Endothelial cell (in vitro differentiated cells): ENCODE data around the gene NXPH3. TPM values are rescaled to one million over a fixed set of nuclear protein-coding genes. Genes with fewer than 3 reads are reported as not detected.

ENCODE experiments used
- DNase-seq: peaks from one replicate; pipeline ENCODE4 v3.0.0; 2021; ENCODE audit warnings: low spot score
- H3K27ac Mint-ChIP-seq: one replicate; pipeline ENCODE4 v1.8.0; 2021; ENCODE audit warnings: mixed read lengths, inconsistent platforms; ENCODE audit not compliant: unreplicated experiment
- H3K27me3 Mint-ChIP-seq: one replicate; pipeline ENCODE4 v1.8.0; 2021; ENCODE audit warnings: mild to moderate bottlenecking, moderate library complexity, mixed read lengths, inconsistent platforms; ENCODE audit not compliant: unreplicated experiment
- H3K36me3 Mint-ChIP-seq: one replicate; pipeline ENCODE4 v1.8.0; 2021; ENCODE audit warnings: mild to moderate bottlenecking, low read depth, mixed read lengths, inconsistent platforms; ENCODE audit not compliant: unreplicated experiment
- H3K4me1 Mint-ChIP-seq: one replicate; pipeline ENCODE4 v1.8.0; 2021; ENCODE audit warnings: mild to moderate bottlenecking, mixed read lengths, inconsistent platforms; ENCODE audit not compliant: unreplicated experiment
- H3K4me3 Mint-ChIP-seq: one replicate; pipeline ENCODE4 v1.8.0; 2021; ENCODE audit warnings: mild to moderate bottlenecking, mixed read lengths, inconsistent platforms; ENCODE audit not compliant: unreplicated experiment
- H3K9me3 Mint-ChIP-seq: one replicate; pipeline ENCODE4 v1.8.0; 2021; ENCODE audit warnings: mixed read lengths, inconsistent platforms; ENCODE audit not compliant: unreplicated experiment
- CTCF ChIP-seq: fragments of 200-600 bp; sonication (generic); IDR thresholded peaks from one replicate; pipeline ENCODE4 v1.5.0; 2021; ENCODE audit warnings: antibody characterized with exemption; ENCODE audit not compliant: unreplicated experiment
- total RNA-seq: library from RNA; stranded (reverse); fragmentation: NEBNext Ultra II Directional; extraction: Animal tissue kit (Norgen Biotek cat#: 25700); gene quantifications from one replicate; pipeline ENCODE4 v1.2.1, GENCODE V29; 2021; ENCODE audit not compliant: unreplicated experiment

The NXPH3 gene
- total RNA-seq, 1 donor from 2014 or later: 6.6 TPM

GRCh38 chr17:49579522-49579921 lies 3.9 kb downstream of the NXPH3 start:
- no peak for TF ChIP-seq CTCF
- no peak overlapping the region for H3K4me3 Mint-ChIP-seq
- DNase-seq: no peak
- no peaks in the 10 kb centered on the region for H3K36me3 Mint-ChIP-seq
- H3K27ac Mint-ChIP-seq: no peak overlapping the region
- no peaks in the 10 kb centered on the region for H3K9me3 Mint-ChIP-seq
- H3K27me3 Mint-ChIP-seq: peaks cover 21% of the 10 kb centered on the region
- H3K4me1 Mint-ChIP-seq: peaks cover 6% of the 10 kb centered on the region

GRCh38 chr17:49580055-49580721 lies 4.5 kb downstream of the NXPH3 start:
- H3K4me3 Mint-ChIP-seq: no peak overlapping the region
- DNase-seq: no peak
- TF ChIP-seq CTCF: no peak
- H3K9me3 Mint-ChIP-seq: no peaks in the 10 kb centered on the region
- no peaks in the 10 kb centered on the region for H3K36me3 Mint-ChIP-seq
- no peak overlapping the region for H3K27ac Mint-ChIP-seq
- H3K27me3 Mint-ChIP-seq: peaks cover 22% of the 10 kb centered on the region
- peaks cover 6% of the 10 kb centered on the region for H3K4me1 Mint-ChIP-seq

- no peaks in the 10 kb centered on the region for H3K36me3 Mint-ChIP-seq
- no peaks in the 10 kb centered on the region for H3K9me3 Mint-ChIP-seq
Observed at GRCh38 chr17:49580981-49581647, 5.4 kb downstream of the NXPH3 start.

GRCh38 chr17:49581648-49581998 lies 6.0 kb downstream of the NXPH3 start:
- Mint-ChIP-seq H3K4me3 (no peak overlapping the region), H3K27ac (no peak overlapping the region), H3K9me3 (no peaks in the 10 kb centered on the region), H3K4me1 (peaks cover 6% of the 10 kb centered on the region), H3K27me3 (peaks cover 21% of the 10 kb centered on the region), H3K36me3 (no peaks in the 10 kb centered on the region)
- DNase-seq: no peak
- no peak for TF ChIP-seq CTCF

More at GRCh38 chr17:49580981-49581647, 5.4 kb downstream of the NXPH3 start:
- Mint-ChIP-seq H3K4me1 (peaks cover 6% of the 10 kb centered on the region), H3K4me3 (no peak overlapping the region), H3K27me3 (peaks cover 21% of the 10 kb centered on the region), H3K27ac (no peak overlapping the region)
- DNase-seq: no peak
- no peak for TF ChIP-seq CTCF

- no peak for TF ChIP-seq CTCF
- DNase-seq: no peak
- Mint-ChIP-seq H3K9me3 (no peaks in the 10 kb centered on the region), H3K36me3 (no peaks in the 10 kb centered on the region), H3K4me3 (no peak overlapping the region), H3K27me3 (peaks cover 18% of the 10 kb centered on the region), H3K4me1 (peaks cover 6% of the 10 kb centered on the region), H3K27ac (peak overlapping the region; percentile 57)
Observed at GRCh38 chr17:49582055-49582722, 6.5 kb downstream of the NXPH3 start.
